HG03442 (cell line): Measurements from ENCODE around the gene PCDH9.
"Not testable (repeated sequence)": the region's sequence is repeated elsewhere in the genome, so short reads cannot be mapped to it uniquely, and the experiment has no call there.

Experiments used
- ATAC-seq: cut with Tn5 transposase; IDR thresholded peaks from one replicate; pipeline ENCODE4 v1.9.1; 2021; ENCODE audit warnings: mild to moderate bottlenecking, moderate library complexity; ENCODE audit not compliant: unreplicated experiment

Gene PCDH9

DNA sequence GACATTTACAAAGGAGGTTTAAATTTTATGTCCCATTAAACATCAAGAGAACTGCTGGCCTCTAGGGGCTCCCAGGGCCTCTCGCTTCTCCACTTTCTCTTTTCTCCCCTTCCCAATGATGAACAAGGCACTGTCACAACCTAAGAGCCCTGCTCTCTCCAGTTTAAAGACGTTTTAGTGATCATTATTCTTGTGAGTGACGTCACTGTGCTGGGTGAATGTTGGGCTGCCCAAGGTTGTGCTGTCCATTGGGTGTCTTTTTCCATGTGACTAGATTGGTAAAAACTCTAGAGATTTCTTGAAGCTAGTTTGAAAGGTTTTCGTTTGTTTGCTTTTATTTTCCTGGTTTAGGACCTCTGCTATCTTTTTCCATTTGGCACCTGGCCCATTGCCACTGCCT, 602.6 kb downstream of the PCDH9 start:
- ATAC-seq = no peak

DNA sequence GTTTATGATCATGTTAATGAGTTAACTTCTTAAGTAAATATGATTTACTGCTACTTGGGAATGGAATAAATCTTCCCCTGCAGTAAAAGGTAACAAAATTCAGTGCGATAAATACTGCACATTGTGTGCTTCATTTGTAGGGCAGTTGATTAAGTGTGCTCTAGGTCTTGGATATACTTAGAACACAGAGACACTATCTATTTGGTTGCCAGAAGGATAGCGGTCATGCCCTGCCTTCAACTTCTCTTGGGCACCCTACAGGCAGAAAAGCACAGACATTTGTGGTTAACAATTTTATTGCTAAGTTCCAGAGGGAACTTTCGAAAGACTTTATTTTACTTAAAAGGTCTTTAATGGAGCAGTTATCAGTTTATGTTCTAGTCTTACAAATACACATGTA, 605.8 kb downstream of the PCDH9 start:
- no peak for ATAC-seq

DNA sequence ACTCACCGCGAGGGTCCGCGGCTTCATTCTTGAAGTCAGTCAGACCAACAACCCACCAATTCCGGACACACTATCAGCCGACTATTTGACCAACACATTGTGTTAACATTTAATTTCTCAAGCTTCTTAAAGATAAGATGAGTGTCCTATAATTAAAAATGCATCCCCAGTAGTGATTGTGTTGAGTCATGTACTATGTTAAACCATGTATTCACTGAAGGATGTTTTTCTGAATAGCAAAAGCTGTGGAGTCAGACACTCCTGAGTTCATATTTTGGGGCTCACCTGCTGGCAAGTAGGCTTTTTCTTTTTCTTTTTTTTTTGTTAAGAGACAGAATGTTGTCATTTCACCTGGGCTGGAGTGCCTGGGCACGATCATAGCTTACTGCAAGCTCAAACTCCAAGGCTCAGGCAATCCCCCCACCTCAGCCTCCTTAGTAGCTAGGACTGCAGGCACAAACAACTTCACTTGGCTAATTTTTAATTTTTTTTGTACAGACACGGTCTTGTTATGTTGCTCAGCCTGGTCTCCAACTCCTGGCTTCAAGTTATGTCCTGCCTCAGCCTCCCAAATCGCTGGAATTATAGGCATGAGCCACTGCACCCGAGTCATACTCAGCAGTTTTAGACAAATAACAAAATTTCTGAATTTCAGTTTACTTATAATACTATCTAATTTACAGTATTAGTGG, 606.9 kb downstream of the PCDH9 start:
- ATAC-seq = no peak

DNA sequence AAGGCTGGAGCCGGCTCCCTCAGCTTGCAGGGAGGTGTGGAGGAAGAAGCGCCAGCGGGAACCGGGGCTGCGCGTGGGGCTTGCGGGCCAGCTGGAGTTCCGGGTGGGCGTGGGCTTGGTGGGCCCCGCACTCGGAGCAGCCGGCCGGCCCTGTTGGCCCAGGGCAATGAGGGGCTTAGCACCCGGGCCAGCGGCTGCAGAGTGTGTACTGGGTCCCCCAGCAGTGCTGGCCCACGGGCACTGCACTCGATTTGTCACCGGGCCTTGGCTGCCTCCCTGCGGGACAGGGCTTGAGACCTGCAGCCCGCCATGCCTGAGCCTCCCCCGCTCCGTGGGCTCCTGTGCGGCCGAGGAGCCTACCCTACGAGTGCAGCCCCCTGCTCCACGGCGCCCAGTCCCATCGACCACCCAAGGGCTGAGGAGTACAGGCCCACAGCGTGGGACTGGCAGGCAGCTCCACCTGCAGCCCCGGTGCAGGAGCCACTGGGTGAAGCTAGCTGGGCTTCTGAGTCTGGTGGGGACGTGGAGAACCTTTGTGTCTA, 608.2 kb downstream of the PCDH9 start:
- not testable (repeated sequence) for ATAC-seq

DNA sequence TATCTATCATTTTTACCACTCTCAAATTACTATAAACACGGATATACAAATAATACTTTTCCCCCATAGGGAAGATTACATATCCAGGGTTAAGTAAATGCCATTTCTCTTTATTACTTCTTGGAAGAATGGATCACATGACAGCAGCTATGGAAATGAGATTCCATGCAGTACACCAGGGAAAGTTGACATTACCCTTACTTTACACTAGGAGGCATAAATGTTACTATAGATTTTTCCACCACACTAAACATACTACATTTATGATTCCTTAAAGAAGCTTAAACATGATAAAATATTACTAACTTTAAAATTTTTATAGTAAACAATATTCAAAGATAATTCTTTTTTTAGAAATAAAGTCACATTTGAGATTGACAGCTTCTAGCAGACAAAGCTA, 611.4 kb downstream of the PCDH9 start:
- peak; percentile 52 for ATAC-seq

DNA sequence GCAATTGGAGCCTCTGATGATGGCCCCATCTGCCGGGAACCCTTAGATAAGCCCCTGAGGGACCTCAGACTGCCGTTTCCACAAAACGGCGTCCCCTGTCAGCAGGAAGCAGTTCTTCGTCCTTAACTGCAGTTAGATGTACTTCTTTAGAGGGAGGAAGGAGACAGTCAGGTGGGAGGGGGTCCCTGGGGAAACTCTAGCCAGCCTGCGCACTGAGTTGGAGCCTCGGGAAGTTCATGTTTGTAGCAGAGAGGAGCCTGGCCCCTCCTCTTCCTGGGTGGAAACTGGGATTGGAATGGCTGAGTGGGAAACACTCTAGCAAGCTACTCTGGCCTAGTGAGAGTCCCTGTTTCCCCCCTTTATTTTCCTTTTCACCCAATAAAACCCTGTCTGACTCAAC, 612.4 kb downstream of the PCDH9 start:
- no peak for ATAC-seq

DNA sequence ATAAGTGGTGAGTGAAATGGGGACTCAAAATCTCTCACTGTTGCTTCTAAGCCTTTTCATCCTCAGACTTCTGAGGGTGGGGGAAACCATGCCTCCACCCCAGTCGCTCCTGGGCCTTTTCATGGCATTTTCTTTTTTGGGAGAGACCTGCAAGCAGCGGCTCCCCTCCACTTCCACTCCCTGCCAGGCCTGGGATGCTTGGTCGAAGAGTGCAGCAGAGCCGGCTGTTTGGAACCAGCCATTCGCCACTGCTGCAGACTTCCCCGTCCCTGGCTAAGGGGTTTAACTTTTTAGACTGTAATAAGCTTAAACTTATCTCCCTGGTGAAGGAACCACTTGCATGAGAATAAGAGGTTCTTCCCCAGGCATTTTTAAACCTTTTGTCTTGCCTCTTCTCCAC, 617.2 kb downstream of the PCDH9 start:
- ATAC-seq = no peak

DNA sequence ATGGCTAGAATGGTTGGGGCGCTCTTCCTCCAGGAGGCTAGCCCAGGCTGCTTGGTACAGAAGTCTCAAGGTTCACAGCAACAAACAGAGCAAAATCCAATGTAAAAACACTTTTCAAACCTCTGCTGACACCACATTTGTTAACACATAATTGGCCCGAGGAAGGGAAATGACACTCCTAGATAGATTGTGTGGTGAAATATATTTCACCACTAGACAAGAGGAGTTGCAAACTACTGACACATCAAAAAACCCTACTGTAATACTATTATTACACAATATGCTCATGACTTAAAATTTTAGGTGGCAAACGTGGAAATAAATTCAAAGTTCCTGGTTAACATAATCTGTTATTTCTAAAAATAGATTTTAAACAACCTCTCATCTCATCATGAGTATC, 643.6 kb downstream of the PCDH9 start:
- no peak for ATAC-seq

DNA sequence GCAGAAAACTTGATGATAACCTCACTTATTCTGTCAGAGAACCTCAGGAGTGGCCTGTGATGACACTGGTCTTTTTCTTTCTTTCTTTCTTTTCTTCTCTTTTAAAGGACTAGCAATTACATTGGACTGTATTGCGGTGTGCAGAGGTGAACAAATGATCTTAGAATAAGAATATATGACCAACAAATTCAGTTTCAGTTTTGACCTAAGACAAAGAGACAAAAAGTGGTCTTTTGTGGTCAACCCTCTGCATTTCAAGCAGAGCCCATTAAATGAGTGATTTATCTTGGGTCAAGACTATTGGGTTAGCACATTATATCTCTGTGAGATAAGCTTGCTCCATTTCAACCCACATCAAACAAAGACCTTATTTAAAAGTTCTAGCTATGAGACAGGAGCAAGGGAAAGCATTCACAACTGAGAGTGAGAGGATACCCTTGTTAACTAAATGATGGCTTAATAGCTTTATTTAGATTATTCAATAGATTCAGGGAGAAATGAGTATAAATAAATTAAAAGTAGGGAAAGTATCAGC, 644.4 kb downstream of the PCDH9 start:
- no peak for ATAC-seq

DNA sequence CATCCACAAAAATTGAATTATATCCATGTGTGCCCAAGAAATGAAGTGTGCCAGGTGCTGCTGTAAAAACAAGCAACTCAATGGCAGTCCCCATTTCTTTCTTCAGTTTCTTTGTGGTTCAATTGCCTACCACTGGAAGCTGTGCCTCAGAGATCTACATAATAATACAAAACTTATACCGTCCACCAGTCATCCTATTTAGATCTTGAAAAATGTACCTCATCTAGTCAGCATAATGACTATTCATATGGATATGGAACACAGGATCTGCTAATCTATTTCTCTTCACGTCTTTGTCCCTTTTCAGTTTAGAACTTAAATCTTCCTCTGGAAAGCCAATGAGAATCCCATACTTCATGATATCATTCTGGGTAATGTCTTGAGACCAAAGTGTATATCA, 648.5 kb downstream of the PCDH9 start:
- no peak for ATAC-seq

DNA sequence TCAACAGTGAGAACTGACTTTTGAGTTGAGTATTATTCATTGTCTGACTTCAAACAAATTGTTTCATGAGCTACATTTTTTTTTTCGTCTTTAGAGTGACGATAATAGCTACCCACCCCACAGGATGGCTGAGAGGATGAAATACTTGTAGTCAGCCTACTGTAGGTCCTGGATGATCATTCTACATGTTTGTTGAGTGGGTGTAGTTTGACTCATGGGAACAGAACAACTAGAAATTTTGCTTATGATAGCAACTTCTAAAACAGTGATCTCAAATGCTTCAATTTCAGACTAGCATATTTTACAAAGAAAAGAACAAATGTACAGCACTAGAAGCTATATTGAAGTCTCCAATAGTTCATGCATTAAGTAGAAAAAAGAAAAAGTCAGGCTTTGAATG, 651.8 kb downstream of the PCDH9 start:
- no peak for ATAC-seq

DNA sequence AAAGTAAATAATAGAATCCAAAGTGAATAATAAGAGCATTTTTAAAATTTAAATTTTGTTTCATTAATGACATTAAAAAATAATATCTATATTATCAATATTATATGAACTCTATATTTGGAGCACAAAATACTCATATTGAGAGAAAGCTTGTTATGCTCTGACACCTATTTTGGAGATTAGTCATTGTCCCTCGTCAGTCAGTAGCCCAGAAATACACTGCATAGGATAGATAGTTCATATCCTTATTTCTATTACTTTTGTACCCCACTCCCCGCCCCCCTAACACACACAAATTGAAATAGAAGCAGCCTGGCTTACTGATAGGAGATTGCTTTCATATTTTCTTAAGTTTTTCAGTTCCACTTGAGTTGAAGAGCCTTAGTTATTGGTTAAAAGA, 652.8 kb downstream of the PCDH9 start:
- no peak for ATAC-seq

DNA sequence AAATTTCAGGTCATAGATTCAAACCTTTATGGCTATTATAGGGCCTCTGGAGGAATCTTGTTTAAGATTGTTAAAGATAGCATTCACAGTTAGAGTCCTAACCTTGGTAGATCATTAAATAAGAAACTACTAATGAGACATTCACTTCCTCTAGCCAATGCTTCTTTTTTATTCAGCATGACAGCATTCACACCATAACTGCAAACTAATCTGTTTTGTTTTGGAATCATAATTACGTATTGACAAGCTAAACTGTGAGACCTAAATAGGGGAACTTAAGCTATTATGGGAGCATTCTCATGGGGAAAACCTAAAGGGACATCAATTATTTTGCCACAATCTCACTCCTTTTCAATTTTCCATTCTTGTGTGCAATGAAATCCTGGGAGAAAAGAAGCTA, 653.8 kb downstream of the PCDH9 start:
- no peak for ATAC-seq

DNA sequence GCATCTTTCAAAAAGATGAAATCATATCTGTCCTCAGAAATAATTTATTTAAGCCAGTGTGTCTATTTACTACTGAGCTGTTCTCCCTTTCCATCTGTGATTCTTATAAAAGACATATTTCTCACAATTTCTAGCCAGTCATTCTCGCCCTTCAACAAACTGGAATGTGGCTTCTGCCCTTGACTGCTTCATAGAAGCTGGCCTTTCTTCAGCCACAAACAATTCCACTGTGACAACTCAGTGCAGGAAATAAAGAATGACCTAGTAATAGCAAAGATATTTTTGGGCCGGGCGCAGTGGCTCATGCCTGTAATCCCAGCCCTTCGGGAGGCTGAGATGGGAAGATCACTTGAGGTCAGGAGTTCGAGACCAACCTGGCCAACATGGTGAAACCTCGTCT, 655.5 kb downstream of the PCDH9 start:
- ATAC-seq = no peak

DNA sequence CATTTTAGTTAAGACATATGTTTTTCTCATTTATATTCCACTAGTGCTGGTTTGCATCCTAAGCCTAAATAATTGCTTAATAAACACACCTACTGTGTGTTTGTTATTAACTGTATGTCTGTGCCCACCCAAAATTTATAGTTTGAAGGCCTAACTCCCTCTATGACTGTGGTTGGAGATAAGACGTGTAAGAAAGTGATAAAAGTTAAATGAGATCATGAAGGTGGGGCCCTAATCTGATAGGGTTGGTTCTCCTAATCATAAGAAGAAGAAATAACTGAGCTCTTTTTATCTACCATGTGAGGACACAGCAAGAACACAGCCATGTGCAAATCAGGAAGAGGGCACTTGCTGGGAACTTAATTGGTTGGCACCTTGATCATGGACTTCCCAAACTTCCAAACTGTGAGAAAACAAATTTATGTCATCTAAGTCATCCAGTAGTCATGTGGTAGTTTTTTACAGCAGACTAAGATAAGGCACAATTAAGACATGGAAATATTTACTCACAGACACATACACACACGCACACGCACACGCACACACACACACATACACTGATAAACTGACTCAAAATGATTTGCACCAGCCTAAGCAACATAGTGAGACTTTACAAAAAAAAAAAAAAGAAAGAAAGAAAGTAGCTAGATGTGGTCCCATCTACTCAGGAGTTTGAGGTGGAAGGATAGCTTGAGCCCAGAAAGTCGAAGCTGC, 662.1 kb downstream of the PCDH9 start:
- ATAC-seq = no peak

DNA sequence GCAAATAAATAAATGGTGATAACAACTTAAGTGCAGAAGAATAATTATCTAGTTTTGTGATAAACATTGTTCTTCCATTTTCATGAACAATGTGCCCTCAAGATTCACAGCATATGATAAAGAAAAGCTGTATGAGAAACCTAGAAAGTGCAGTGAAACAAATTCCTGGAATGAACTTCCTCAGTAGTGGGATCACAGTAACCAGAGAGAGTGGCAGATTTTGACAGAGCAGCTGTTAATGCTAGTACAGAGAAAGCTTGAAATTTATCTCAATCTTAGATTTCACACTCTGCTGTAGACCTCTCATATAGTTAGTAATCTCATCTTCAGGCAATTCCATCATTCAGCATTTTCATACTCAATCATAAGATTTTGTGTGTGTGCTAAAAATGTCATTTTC, 664.9 kb downstream of the PCDH9 start:
- ATAC-seq = no peak

DNA sequence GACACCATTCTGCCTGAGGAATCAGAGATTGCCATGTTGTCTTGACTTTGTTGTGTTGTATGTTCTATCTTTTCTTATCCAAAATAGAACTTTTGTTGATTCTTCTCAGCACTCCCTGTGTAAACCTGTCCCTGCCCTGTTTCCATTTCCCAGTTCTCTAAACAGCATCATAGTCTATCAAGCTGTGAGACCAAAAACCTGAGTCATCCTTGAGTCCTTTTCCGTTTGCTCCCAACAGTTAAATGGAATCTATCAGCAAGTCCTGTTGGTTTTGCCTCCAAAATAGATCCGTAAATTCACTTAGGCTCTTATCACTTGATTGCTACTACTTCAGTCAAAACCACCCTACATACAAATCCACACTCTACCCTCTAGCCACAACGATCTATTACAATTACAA, 667.1 kb downstream of the PCDH9 start:
- ATAC-seq = no peak

DNA sequence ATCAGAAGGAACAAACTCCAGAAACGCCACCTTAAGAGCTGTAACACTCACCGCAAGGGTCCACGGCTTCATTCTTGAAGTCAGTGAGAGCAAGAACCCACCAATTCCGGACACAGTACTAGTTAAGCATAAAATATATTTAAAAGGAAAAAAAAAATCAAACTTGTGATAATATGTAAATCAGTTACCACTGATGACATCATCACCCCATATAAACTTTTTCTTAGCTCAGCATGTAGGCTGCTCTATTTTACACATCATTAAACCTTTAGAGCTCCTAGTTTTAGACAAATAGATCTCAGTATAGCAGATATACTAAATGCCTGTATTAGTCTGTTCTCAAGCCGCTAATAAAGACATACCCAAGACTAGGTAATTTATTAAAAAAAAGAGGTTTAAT, 668.1 kb downstream of the PCDH9 start:
- no peak for ATAC-seq

DNA sequence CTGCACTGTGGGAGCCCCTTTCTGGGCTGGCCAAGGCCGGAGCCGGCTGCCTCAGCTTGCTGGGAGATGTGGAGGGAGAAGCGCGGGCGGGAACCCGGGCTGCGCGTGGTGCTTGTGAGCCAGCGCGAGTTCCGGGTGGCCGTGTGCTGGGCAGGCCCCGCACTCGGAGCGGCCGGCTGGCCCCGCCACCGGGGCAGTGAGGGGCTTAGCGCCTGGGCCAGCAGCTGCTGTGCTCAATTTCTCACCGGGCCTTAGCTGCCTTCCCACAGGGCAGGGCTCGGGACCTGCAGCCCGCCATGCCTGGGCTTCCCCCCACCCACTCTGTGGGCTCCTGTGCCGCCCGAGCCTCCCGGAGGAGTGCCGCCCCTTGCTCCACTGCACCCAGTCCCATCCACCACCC, 669.1 kb downstream of the PCDH9 start:
- no peak for ATAC-seq

DNA sequence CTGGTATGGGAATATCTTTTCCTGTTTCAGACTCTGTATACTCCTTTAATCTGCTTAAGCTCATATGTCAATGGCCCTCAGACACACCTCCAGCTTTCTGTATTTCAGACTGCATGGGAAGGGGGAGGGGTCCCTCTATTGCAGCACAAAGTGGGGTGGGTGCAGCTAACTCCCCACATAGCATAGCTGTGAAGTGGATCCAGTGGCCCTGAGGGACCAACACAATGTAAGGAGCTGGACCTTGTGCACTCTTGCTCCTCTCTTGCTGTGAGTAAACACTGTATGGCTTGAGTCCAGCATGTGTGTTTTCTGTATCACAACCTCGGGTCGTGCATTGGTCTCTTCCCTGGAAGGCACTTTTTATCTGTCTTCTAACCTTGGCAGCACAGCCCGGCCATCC, 669.9 kb downstream of the PCDH9 start:
- no peak for ATAC-seq

DNA sequence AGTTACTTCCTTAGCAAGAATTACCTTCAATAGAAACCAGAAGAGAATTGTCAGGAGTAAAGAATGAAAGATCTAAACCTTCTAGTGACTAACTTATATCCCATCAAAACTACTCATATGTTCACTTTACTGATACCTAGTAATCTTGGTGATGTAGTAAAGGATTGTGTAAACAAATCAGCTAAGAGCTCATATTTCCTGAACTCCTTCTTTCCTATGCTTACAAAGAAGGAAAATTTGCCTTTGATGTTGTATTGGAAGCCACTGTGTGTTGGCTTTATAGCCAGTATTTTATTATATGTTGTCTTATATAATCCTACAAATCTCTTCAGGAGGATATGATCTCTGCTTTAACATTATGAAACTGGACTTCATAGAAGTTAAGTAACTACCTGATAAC, 671.0 kb downstream of the PCDH9 start:
- no peak for ATAC-seq

DNA sequence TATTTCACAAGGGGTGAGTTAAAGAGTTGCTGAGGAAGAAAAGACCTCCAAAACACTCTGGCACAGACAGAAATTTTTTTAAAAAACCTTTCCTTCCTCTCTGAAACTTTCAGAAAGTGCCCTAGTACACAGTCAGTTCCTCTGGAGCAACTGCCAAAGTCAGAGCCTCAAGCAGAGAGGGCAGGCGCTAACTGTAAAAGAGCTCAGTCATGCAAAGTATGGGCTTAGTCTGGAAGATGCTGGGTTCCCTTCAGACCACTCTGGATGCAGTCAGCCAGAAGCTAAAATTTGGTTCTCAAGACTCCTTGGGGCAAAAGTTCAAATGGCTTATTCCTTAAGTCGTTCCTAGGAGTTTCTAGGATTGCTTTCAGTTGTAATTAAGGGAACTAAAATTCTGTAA, 671.6 kb downstream of the PCDH9 start:
- ATAC-seq = no peak
